Activated naive CD4-positive, alpha-beta T cell (primary cell): ENCODE results near the gene RHEB.

ENCODE experiments used
- DNase-seq, 4 experiments: peaks; one replicate each; lab custom pipeline; 2025; lab: John Stamatoyannopoulos, UW

Gene RHEB

DNA sequence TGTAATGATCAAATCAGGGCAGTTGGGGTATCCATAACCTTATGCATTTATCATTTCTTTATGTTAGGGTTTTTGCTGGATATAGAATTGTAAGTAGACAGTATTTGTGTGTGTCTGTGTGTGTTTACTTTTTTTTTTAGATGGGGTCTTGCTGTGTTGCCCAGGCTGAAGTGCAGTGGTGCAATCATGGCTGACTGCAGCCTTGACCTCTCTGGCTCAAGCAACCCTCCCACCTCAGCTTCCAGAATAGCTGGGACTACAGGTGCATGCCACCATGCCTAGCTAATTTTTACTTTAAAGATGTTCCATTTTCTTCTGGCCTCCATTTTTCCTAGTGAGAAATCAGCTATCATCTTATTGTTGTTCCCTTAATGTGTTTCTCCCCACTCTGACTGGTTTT lies 10.1 kb upstream of the RHEB start:
- DNase-seq: no peak

DNA sequence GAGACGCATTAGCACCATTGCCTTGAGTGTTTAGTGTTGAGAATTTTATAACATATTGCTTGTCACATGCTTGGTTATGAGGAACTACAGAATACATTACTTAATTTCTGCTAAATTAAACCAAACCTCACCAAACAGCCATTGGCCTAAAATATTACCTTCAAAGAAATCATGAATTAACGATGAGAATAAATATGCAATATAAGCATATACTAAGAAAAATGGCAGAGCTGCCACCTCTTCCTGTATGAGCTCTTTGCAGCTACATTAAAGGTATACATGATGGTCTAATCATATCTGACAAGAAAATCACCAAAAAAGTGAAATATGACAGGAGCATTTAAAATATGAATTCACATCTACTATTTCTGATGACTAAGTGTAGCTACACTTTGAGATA lies 5.2 kb upstream of the RHEB start:
- DNase-seq: no peak

- DNase-seq: no peak
Observed at GRCh38 chr7:151524331-151524730, 4.6 kb upstream of the RHEB start.

GRCh38 chr7:151520419-151521261 lies 945 bp upstream of the RHEB start:
- DNase-seq: peak; percentile 6 to 29 (median 22)

DNA sequence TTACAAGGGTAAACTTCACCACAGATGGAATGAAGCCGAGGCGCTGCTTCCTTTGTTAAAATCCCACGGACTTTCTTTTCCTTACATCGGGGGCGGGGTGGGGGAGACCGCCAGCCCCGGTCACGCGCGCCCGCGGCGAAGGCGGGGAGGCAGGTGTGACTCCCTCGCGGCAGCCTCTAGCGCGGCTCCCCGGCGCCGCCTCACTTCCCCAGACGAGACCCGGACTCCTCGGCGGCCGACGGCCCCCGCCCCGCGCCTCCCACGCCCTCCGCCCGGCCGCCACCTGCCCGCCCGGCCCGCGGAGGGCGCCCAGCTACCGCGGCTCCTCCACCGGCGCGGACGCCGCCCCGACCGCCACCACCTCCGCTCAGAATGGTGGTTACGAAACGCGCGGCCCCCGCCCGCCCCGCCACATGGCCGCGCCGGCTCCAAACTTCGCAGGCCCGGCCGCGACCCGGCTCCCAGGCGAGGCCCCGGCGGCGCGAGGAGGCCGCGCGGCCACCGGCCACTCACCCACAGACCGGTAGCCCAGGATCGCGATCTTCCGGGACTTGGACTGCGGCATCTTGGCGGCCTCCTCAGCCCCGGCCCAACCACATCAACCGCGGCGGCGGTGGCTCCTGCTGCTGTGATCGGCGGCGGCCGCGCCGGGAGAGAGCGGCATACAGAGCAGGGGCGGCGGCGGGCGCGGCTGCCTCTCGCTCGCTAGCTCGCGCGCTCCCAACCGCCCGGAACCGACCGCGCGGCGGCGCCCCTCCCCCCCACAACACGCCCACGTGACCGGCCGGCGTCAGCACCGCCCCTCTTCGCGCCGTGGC lies 539 bp downstream of the RHEB start:
- DNase-seq: peak; percentile 36 to 59 (median 52)

GRCh38 chr7:151518105-151518946 lies 1.4 kb downstream of the RHEB start:
- DNase-seq: peak in 3 of 4 experiments; percentile 12 to 27 (median 20)

DNA sequence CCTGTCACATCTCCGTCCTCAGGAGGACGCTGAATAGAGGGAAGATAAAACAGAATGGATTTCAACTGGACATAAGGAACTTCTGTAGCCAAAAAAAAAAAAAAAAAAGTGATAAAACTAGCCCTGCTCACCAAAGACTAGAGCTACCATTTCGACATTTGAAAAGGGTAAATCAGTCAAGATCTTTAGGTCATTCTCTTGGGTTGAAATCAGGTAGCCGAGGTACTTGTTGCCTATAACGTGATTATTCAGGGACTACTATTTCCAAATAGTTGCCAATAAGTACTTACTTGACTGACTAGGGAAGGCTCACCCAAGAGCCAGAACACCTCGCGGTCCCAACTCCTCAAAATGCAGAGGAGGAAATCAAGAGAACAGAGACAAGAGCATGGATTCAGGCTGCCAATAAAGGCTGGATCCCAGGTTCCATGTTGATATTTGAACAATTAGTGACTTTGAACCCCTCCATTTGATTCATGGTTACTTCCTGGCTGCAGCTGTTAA lies 2.0 kb downstream of the RHEB start:
- DNase-seq: no peak

- no peak for DNase-seq
Observed at GRCh38 chr7:151515276-151515565, 4.5 kb downstream of the RHEB start.

- no peak for DNase-seq
Observed at GRCh38 chr7:151514461-151515275, 5.0 kb downstream of the RHEB start.

DNA sequence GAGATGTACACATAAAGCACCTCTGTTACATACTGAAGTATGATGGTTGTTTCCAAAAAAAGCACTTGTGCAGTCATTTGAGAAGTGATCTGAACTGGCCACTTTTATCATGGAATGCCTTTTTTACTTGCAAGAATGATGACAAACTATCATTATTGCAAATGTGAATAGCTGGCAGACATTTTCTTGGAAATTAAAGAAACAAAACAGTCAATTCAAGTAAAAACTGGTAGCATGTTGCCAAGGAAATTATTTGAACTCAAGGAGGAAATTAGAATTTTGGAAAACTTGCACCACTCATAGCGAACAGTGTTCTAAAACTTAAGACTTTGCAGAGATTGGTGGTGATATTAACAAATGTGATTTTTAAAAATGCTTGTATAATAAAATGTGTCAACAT lies 6.6 kb downstream of the RHEB start:
- no peak for DNase-seq

- DNase-seq: no peak
Observed at GRCh38 chr7:151512353-151512752, 7.3 kb downstream of the RHEB start.

DNA sequence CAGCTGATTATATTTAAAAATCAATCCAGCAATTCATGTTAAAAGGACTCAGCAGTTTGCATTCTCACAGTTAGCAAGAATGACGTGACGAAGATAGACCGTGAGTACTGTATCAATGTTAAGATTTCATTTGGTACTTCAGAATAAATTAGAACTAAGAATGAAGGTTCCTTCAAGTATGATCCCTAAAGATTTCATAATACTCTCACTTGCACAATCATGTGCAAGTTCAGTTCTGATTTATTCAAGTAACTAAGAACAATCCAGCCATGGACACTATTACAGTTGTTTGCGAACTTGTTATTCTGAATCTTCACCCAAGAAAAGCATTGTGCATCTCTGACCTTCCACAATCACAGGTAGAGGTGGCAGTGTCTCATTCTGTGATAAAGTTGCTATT lies 7.7 kb downstream of the RHEB start:
- no peak for DNase-seq

DNA sequence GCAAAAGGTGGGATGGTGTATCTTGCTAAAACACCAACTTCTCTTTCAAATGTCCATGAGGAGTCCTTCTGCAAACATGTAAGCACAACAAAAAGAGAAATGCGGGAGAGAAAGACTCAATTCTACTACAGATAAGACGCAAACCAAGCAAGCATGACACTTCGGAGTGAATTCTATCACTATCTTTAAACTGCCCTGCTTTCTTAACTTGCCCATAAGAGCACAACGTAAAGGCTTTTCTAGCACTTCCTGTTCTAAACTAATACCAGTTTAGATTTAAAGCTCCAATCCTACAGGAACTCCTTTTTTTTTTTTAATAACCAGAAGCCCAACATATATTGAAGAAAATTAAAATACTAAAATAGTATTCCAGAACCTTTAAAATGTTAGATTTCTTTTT lies 8.4 kb downstream of the RHEB start:
- DNase-seq: no peak

- DNase-seq: no peak
Observed at GRCh38 chr7:151509670-151510333, 9.9 kb downstream of the RHEB start.

DNA sequence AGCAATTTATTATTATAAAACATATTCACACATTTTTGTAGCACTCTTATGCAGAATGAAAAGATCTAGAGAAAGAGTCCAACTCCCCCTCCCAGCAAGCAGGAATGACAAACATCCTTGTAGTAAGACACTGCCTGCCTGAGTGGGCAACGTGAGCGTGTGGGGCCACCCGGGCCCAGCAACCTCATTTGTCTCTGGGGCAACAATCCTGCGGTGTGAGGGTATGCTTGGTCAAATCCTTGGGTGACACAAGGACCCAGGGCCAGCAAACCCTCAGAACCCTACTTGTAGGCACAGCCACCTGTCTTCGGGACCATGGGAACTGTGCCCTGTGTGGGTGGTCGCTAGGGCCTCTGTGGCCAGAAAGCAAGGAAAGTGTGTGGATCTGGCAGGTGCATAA lies 10.7 kb downstream of the RHEB start:
- DNase-seq: no peak

DNA sequence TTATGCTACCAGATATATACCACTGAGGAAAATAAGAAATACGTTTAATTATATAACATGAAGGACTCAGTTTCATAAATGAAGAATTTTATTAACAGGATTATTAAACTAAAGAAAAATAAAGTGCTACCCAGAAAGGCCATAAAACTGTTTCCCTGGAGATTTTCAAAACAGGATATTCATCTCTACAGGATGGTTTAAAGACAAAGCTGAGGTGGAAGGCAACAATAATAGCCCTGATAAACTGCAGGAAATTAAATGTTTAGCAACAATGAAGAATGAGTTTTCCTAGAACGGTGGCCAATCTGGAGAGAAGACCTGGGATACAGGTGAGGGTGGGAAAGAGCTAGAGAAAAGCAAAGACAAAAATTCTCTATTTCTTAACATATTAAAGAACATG lies 11.9 kb downstream of the RHEB start:
- DNase-seq: no peak

GRCh38 chr7:151506901-151507382 lies 12.8 kb downstream of the RHEB start:
- no peak for DNase-seq

GRCh38 chr7:151505836-151506468 lies 13.7 kb downstream of the RHEB start:
- DNase-seq: no peak

GRCh38 chr7:151505433-151505832 lies 14.3 kb downstream of the RHEB start:
- no peak for DNase-seq

- DNase-seq: no peak
Observed at GRCh38 chr7:151504715-151505326, 14.9 kb downstream of the RHEB start.
